HG02943 (cell line): Measurements from ENCODE around the gene MCOLN1.
"Not testable (repeated sequence)": the region's sequence is repeated elsewhere in the genome, so short reads cannot be mapped to it uniquely, and the experiment has no call there.

Source experiments
- ATAC-seq: cut with Tn5 transposase; IDR thresholded peaks from one replicate; pipeline ENCODE4 v1.9.1; 2021; ENCODE audit warnings: mild to moderate bottlenecking, low read depth, moderate library complexity; ENCODE audit not compliant: unreplicated experiment

MCOLN1 gene

GRCh38 chr19:7562646-7563393, 40.4 kb downstream of the MCOLN1 start:
- ATAC-seq, result no peak

DNA sequence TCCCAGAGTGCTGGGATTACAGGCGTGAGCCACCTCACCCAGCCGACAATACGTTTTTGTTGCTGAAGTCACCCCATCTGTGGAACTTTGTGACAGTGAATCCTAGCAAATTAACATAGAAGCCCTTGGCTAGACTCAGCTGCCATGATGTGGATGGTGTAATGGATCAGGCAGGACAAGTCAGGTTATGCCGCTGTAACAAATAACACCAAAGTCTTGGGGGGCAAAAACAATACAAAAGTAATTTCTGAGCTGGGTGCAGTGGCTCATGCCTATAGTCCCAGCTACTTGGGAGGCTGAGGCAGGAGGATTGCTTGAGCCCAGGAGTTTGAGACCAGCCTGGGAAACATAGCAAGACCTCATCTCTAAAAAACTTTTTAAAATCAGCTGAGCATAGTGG, 42.4 kb downstream of the MCOLN1 start:
- ATAC-seq, result no peak

GRCh38 chr19:7565332-7565731, 42.9 kb downstream of the MCOLN1 start:
- ATAC-seq, result no peak

GRCh38 chr19:7570761-7571160, 48.3 kb downstream of the MCOLN1 start:
- no peak for ATAC-seq

GRCh38 chr19:7575434-7576040, 53.1 kb downstream of the MCOLN1 start:
- no peak for ATAC-seq

DNA sequence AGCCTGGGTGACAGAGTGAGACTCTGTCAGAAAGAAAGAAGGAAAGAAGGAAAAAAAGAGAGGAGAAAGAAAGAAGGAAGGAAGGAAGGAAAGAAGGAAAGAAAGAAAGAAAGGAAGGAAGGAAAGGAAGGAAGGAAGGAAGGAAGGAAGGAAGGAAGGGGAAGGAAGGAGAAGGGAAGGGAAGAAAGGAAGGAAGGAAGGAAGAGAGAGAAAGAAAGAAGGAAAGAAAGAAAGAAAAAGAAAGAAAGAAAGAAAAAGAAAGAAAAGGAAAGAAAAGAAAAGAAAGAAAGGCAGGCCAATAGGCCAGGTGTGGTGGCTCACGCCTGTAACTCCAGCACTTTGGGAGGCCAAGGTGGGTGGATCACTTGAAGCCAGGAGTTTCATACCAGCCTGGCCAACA, 55.0 kb downstream of the MCOLN1 start:
- ATAC-seq, result not testable (repeated sequence)

DNA sequence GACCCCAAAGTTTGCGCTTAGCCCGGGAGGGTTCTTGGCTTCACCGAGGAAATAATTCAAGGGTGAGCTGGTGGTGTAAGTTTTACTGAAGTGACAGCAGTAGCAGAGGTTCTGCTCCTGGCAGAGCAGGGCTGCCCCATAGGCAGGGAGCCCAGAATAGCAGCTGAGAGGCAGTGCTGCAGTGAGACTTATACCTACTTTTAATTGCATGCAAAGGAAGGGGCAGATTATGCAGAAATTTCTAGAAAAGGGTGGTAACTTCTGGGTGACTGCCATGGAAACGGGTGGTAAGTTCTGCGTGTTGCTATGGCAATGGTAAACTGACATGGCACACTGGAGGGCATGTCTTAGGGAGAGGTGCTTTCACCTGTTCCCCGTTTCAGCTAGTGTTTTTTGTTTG, 55.7 kb downstream of the MCOLN1 start:
- no peak for ATAC-seq

DNA sequence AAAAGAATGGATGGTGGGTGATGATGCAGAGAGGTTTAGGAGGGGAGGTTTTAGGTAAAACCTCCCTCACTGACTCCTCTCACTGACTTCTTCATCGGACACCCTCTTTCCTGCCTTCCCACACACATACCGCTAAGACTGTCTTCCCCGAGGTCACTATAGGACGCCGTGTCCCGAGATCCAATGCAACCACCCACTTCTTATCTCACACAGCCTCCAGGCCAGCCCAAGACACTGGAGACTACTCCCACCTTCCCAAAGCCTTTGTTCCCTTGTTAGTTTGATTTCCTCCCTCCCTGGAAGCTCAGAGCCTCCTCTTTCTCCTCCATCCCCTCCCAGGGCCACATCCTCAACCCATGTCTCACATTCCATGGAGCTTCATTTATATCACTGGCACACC, 56.8 kb downstream of the MCOLN1 start:
- no peak for ATAC-seq

DNA sequence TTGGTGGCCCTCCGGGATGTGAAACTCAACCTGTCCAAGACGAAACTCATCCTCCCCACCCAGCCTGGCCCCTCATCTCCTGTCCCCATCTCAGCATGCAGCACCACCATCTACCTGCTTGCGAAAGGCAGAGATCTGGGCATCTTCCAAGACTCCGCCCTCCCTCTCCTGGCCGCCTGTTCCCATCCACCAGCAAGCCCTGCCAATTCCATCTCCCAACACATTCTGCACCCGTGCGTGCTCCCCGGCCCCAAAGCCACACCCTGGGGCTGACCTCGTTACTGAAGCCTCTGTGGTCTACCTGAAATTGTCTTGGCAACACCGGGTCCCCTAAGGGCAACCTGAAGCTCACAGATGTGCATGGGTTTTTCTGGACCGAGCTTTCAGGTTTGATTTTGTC, 60.0 kb downstream of the MCOLN1 start:
- no peak for ATAC-seq
